ENCODE data around the gene TH.

GRCh38 chr11:2201542-2201941 lies 29.9 kb upstream of the TH start:
- TF ChIP-seq EZH2 (IDR thresholded peaks at IDR 0.05; ENCODE audit: borderline replicate concordance, low read length), result no peak
- no peak for TF ChIP-seq CTCF (IDR thresholded peaks at IDR 0.05; ENCODE audit: low read length)
